IMR-90 (cell line): ENCODE results near the gene DPYSL3. TPM values are rescaled to one million over a fixed set of nuclear protein-coding genes. Genes with fewer than 3 reads are reported as not detected.

Experiments used
- ATAC-seq: fragments of 200-7000 bp; cut with Tn5 transposase; 2 replicates; pipeline ENCODE4 v1.9.1; 2020; ENCODE audit warnings: low read depth, mild to moderate bottlenecking, moderate library complexity
- BruUV-seq: library from RNA; stranded (reverse); fragments of 400-500 nt; replicated peaks from 2 replicates; lab custom pipeline; 2021; lab: Mats Ljungman, UMichigan
- CTCF ChIA-PET: fragments of 300-600 bp; formaldehyde crosslinking; extraction: SDS; loops from one replicate; lab custom pipeline; 2021; ENCODE audit warnings: antibody characterized with exemption; lab: Yijun Ruan, JAX
- POLR2A ChIA-PET: fragments of 300-600 bp; sonication (Branson Sonifier 250); formaldehyde crosslinking; loops from one replicate; lab custom pipeline; 2022; ENCODE audit warnings: antibody characterized with exemption; ENCODE audit not compliant: unreplicated experiment; lab: Charles Lee
- DNase-seq: peaks from one replicate; pipeline ENCODE4 v3.0.0; 2013
- H2AFZ ChIP-seq: replicated peaks from 2 replicates; pipeline ENCODE3; 2013; ENCODE audit warnings: low read length, mild to moderate bottlenecking; ENCODE audit not compliant: poor library complexity
- H2AK5ac ChIP-seq: 2 replicates; pipeline ENCODE4 v1.6.1; 2013; ENCODE audit warnings: low read depth, low read length, inconsistent platforms
- H2AK9ac ChIP-seq: replicated peaks from 2 replicates; pipeline ENCODE3; 2013; ENCODE audit warnings: mild to moderate bottlenecking, low read depth, low read length, moderate library complexity; ENCODE audit not compliant: poor library complexity
- H2BK120ac ChIP-seq: 2 replicates; pipeline ENCODE4 v1.6.1; 2013; ENCODE audit warnings: low read depth, low read length, inconsistent platforms
- H2BK15ac ChIP-seq: 3 replicates; pipeline ENCODE4 v1.6.1; 2013; ENCODE audit warnings: low read depth, low read length, inconsistent platforms
- H2BK20ac ChIP-seq: 2 replicates; pipeline ENCODE4 v1.6.1; 2013; ENCODE audit warnings: low read depth, mild to moderate bottlenecking, inconsistent platforms, low read length, moderate library complexity
- H2BK5ac ChIP-seq: 2 replicates; pipeline ENCODE4 v1.6.1; 2013; ENCODE audit warnings: mild to moderate bottlenecking, low read depth, low read length, inconsistent platforms; ENCODE audit not compliant: poor library complexity, severe bottlenecking
- H3K14ac ChIP-seq: replicated peaks from 2 replicates; pipeline ENCODE4 v1.6.1; 2013; ENCODE audit warnings: low read depth, low read length, inconsistent platforms
- H3K18ac ChIP-seq: 2 replicates; pipeline ENCODE4 v1.6.1; 2013; ENCODE audit warnings: low read depth, low read length, control low read depth
- H3K23ac ChIP-seq: 2 replicates; pipeline ENCODE4 v1.6.1; 2013; ENCODE audit warnings: low read depth, low read length, inconsistent platforms
- H3K27ac ChIP-seq: 2 replicates; pipeline ENCODE4 v1.5.1; 2013; ENCODE audit warnings: mild to moderate bottlenecking, control low read depth, low read length; ENCODE audit not compliant: insufficient read depth
- H3K27me3 ChIP-seq: 2 replicates; pipeline ENCODE4 v1.6.1; 2013; ENCODE audit warnings: low read length; ENCODE audit not compliant: control insufficient read depth, insufficient read depth
- H3K36me3 ChIP-seq: 2 replicates; pipeline ENCODE4 v1.6.1; 2013; ENCODE audit warnings: low read length, mixed read lengths; ENCODE audit not compliant: control insufficient read depth, insufficient read depth
- H3K4ac ChIP-seq: 2 replicates; pipeline ENCODE4 v1.6.1; 2013; ENCODE audit warnings: low read depth, low read length, inconsistent platforms
- H3K4me1 ChIP-seq: 2 replicates; pipeline ENCODE4 v1.6.1; 2013; ENCODE audit warnings: low read length, mixed read lengths; ENCODE audit not compliant: control insufficient read depth, insufficient read depth
- H3K4me2 ChIP-seq: 2 replicates; pipeline ENCODE4 v1.6.1; 2013; ENCODE audit warnings: low read depth, mild to moderate bottlenecking, control low read depth, low read length, moderate library complexity
- H3K4me3 ChIP-seq: 2 replicates; pipeline ENCODE4 v1.5.1; 2013; ENCODE audit warnings: low read depth, mild to moderate bottlenecking, control low read depth, low read length, moderate library complexity; ENCODE audit not compliant: insufficient read depth
- H3K56ac ChIP-seq: 2 replicates; pipeline ENCODE4 v1.6.1; 2013; ENCODE audit warnings: low read length, inconsistent platforms; ENCODE audit not compliant: insufficient read depth; ENCODE audit errors: extremely low read depth
- H3K79me1 ChIP-seq, 2 experiments: 2 replicates each; pipeline ENCODE4 v1.6.1; 2013; ENCODE audit warnings: low read length in 2 of 2, inconsistent platforms in 1 of 2, low read depth in 1 of 2
- H3K9ac ChIP-seq: 2 replicates; pipeline ENCODE4 v1.6.1; 2013; ENCODE audit warnings: low read depth, low read length, control low read depth
- H3K9me1 ChIP-seq: 2 replicates; pipeline ENCODE4 v1.6.1; 2013; ENCODE audit warnings: low read length, inconsistent platforms; ENCODE audit not compliant: insufficient read depth
- H3K9me3 ChIP-seq: 2 replicates; pipeline ENCODE4 v1.6.1; 2013; ENCODE audit warnings: low read length; ENCODE audit not compliant: control insufficient read depth, insufficient read depth
- H4K20me1 ChIP-seq: 2 replicates; pipeline ENCODE4 v1.6.1; 2013; ENCODE audit warnings: low read length, inconsistent platforms; ENCODE audit not compliant: insufficient read depth
- H4K5ac ChIP-seq: 2 replicates; pipeline ENCODE4 v1.6.1; 2013; ENCODE audit warnings: mild to moderate bottlenecking, low read depth, low read length, control low read depth
- H4K8ac ChIP-seq, 2 experiments: 2 replicates each; pipeline ENCODE4 v1.6.1; 2013; ENCODE audit warnings: low read depth in 2 of 2, low read length in 2 of 2, control low read depth in 1 of 2, inconsistent platforms in 1 of 2
- H4K91ac ChIP-seq: 2 replicates; pipeline ENCODE4 v1.6.1; 2013; ENCODE audit warnings: low read depth, low read length, inconsistent platforms; ENCODE audit not compliant: insufficient read depth
- CEBPB ChIP-seq: IDR thresholded peaks from 2 replicates; pipeline ENCODE4 v1.6.1; 2012; ENCODE audit warnings: low read depth, low read length, improper control_type of control experiment
- CHD1 ChIP-seq: IDR thresholded peaks from 2 replicates; pipeline ENCODE4 v1.6.1; 2012; ENCODE audit warnings: low read depth, low read length, improper control_type of control experiment
- CTCF ChIP-seq: conservative IDR thresholded peaks from 2 replicates; pipeline ENCODE4 v1.5.1; 2012; ENCODE audit warnings: mild to moderate bottlenecking, low read depth, low read length, improper control_type of control experiment
- FOS ChIP-seq: fragments of 150-350 bp; IDR thresholded peaks from 2 replicates; pipeline ENCODE4 v1.6.1; 2016; ENCODE audit warnings: low read depth, low read length
- MAFK ChIP-seq: IDR thresholded peaks from 2 replicates; pipeline ENCODE4 v1.6.1; 2012; ENCODE audit warnings: low read depth, low read length, improper control_type of control experiment
- MAZ ChIP-seq: IDR thresholded peaks from 2 replicates; pipeline ENCODE4 v1.6.1; 2012; ENCODE audit warnings: low read depth, mild to moderate bottlenecking, low read length, improper control_type of control experiment, moderate library complexity, borderline replicate concordance
- MXI1 ChIP-seq: IDR thresholded peaks from 2 replicates; pipeline ENCODE4 v1.6.1; 2012; ENCODE audit warnings: low read depth, mild to moderate bottlenecking, low read length, moderate library complexity, borderline replicate concordance
- RAD21 ChIP-seq: IDR thresholded peaks from 2 replicates; pipeline ENCODE4 v1.6.1; 2012; ENCODE audit warnings: low read length, improper control_type of control experiment
- SMC3 ChIP-seq: fragments of 150-350 bp; IDR thresholded peaks from 2 replicates; pipeline ENCODE4 v1.6.1; 2016; ENCODE audit warnings: low read depth, mild to moderate bottlenecking, antibody characterized with exemption, low read length, moderate library complexity
- USF2 ChIP-seq: fragments of 150-350 bp; IDR thresholded peaks from 2 replicates; pipeline ENCODE4 v1.6.1; 2017; ENCODE audit warnings: mild to moderate bottlenecking, antibody characterized with exemption, low read length, low read depth
- WGBS, 2 experiments: methylation state at CpG; one replicate each; pipeline versions ENCODE4 v1.1.5 to v1.1.7; 2013; ENCODE audit warnings: missing lambda C conversion rate in 2 of 2; ENCODE audit not compliant: insufficient read length in 1 of 2; ENCODE audit errors: extremely low coverage in 2 of 2; 5-methylcytosine and 5-hydroxymethylcytosine counted together
- dilution Hi-C: fragments of 300-500 bp; cut with HindIII; formaldehyde crosslinking; loops from one replicate; pipeline ENCODE4 v1.14.3; 2018; ENCODE audit warnings: low sequenced_read_pairs; ENCODE audit not compliant: unreplicated experiment
- in situ Hi-C: fragments of 300-500 bp; cut with MboI; formaldehyde crosslinking; loops from 3 replicates; pipeline ENCODE4 v1.14.3; 2019; ENCODE audit warnings: low sequenced_read_pairs, inconsistent platforms, mixed read lengths
- intact Hi-C: fragments of 100-400 bp; cut with micrococcal nuclease; formaldehyde crosslinking; loops from 2 replicates; pipeline ENCODE4 v1.10.0; 2022
- polyA plus RNA-seq, 3 experiments: library from polyadenylated mRNA; depleted of rRNA; stranded (reverse); fragments of >200 nt; gene quantifications; 2 replicates each; pipeline ENCODE4 v1.2.3, GENCODE V29; 2012; ENCODE audit warnings: low replicate concordance in 1 of 3
- total RNA-seq: library from RNA; depleted of rRNA; stranded (reverse); fragments of >200 nt; gene quantifications from 2 replicates; pipeline ENCODE4 v1.2.3, GENCODE V29; 2012
- TF ChIP-seq, protein P1 (sequence below): fragments of 150-350 bp; IDR thresholded peaks from 2 replicates; pipeline ENCODE4 v1.6.1; 2016; ENCODE audit warnings: low read depth, mild to moderate bottlenecking, low read length, moderate library complexity, borderline replicate concordance

The DPYSL3 gene
- total and polyA plus RNA-seq, 2 of the 4 experiments (the other 2 are of a cell fraction), result 50.2 to 60.9 TPM

DNA sequence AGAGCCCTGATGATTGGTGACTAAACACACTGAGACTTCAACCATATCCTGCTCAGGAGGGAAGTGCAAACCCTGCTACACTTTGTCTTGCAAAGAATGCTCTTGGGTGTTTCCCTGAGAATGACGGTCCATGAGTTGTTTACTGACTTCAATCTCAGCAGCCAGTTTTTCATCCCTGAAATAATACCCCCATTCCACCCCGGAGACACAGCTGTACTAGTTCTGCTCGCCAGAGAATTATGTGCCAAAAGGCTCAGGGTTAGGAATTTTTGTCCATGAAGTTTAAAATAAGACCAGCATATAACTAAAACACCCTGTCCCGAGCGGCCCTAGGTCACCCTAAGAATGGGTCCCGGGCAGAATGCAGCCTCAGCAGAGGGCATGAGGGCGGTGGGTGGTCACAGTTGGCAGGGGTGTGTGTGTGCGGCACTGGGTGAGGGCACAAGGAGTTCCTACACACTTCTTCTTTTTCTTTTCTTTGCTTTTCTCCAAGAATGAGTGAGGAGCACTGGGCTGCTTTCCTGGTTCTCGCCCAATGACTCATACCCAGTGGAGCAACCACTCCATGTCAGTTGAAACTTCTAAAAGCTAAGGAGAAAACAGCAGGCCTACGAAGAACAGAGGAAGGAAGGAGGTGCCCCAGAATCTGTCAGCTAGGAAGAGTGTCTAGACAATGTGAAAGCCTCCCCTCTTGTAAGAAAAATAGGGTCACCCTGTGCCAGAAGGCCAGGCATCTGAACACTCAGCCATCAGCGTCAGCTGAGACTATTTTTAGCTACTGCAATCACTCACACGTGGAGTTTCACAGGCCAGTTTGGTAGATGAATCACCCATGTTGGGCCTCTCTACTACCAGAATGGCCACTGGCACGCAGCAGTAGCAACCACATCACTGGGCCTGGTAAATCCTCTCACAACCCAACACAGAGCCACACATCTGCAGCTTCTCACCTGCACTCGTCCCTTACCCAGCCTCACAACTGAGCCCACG lies 105.9 kb downstream of the DPYSL3 start:
- H2BK15ac ChIP-seq, result peak overlapping the region; percentile 87; the same call in 2 of the 3 replicates
- H3K4ac ChIP-seq, result peak overlapping the region; percentile 89
- DNase-seq (peak; percentile 99), ATAC-seq (peak; percentile 81)
- peaks cover 29% of the 10 kb centered on the region for H3K9me1 ChIP-seq
- H3K27ac ChIP-seq, result peak overlapping the region; percentile 93
- H3K9me3 ChIP-seq, result no peaks in the 10 kb centered on the region
- no TSS peak for BruUV-seq
- peak overlapping the region; percentile 90 for H2AFZ ChIP-seq
- H3K4me2 ChIP-seq, result peak overlapping the region; percentile 79
- H4K5ac ChIP-seq, result peak overlapping the region; percentile 79
- no peaks in the 10 kb centered on the region for H3K27me3 ChIP-seq
- H3K4me1 ChIP-seq, result peaks cover 15% of the 10 kb centered on the region
- H3K18ac ChIP-seq, result peak overlapping the region; percentile 79
- H2BK5ac ChIP-seq, result peak overlapping the region; percentile 97
- intact Hi-C loops (loop anchor here (5.0 kb wide), 2 partner anchors 48 to 153 kb away; no protein-coding TSS in a partner anchor), in situ Hi-C loops (no loop called here), dilution Hi-C loops (no loop called here)
- peak overlapping the region; percentile 87 for H2AK9ac ChIP-seq
- ChIA-PET CTCF (interaction anchor here (0.6 to 1.8 kb wide), 7 partner anchors 12 to 948 kb away, joined by 3 to 7 read pairs (median 3); no protein-coding TSS in a partner anchor), POLR2A (interaction anchor here (0.6 to 0.7 kb wide), 2 partner anchors 12 to 16 kb away, joined by 3 to 4 read pairs; no protein-coding TSS in a partner anchor)
- H4K20me1 ChIP-seq, result 0 out of 2 replicates have a peak, but pooled peaks cover 5% of the 10 kb centered on the region
- WGBS, 2 experiments, result 7% methylated on average over 3 of the region's 15 CpGs; no CpG with 5 or more reads in 1 of the 2 experiments
- peaks cover 5% of the 10 kb centered on the region; the same call in 1 of the 2 replicates for H3K36me3 ChIP-seq
- peak overlapping the region; percentile 97 for H2BK120ac ChIP-seq
- peak overlapping the region; percentile 86 for H3K14ac ChIP-seq
- peak overlapping the region; percentile 5; the same call in 1 of the 2 replicates for H3K4me3 ChIP-seq
- H2AK5ac ChIP-seq, result peak overlapping the region; percentile 86
- peak overlapping the region; percentile 90 for H2BK20ac ChIP-seq
- peaks cover 0 to 22% of the 10 kb centered on the region in 2 experiments; a peak in 2 of 4 replicates for H3K79me1 ChIP-seq
- peak overlapping the region; percentile 87; the same call in 1 of the 2 replicates for H3K56ac ChIP-seq
- peak overlapping the region; percentile 93 for H4K91ac ChIP-seq
- peak overlapping the region; percentile 95 for H3K23ac ChIP-seq
- H3K9ac ChIP-seq, result peak overlapping the region; percentile 56
- peak overlapping the region; percentile 7 to 85; a peak in 2 of 4 replicates for H4K8ac ChIP-seq
- TF ChIP-seq SMC3, result no peak
- TF ChIP-seq MAZ, result peak; percentile 8; the same call in 1 of the 2 replicates
- no peak; the same call in 1 of the 2 replicates for TF ChIP-seq CHD1
- peak; percentile 67 for TF ChIP-seq CEBPB
- TF ChIP-seq MXI1, result 0 out of 2 replicates have a peak, but pooled peaks have one; percentile 57
- TF ChIP-seq USF2, result peak; percentile 53; the same call in 1 of the 2 replicates
- no peak for TF ChIP-seq CTCF
- TF ChIP-seq, protein P1, sequence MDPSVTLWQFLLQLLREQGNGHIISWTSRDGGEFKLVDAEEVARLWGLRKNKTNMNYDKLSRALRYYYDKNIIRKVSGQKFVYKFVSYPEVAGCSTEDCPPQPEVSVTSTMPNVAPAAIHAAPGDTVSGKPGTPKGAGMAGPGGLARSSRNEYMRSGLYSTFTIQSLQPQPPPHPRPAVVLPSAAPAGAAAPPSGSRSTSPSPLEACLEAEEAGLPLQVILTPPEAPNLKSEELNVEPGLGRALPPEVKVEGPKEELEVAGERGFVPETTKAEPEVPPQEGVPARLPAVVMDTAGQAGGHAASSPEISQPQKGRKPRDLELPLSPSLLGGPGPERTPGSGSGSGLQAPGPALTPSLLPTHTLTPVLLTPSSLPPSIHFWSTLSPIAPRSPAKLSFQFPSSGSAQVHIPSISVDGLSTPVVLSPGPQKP, result no peak
- no peak for TF ChIP-seq MAFK
- TF ChIP-seq RAD21, result no peak; the same call in 1 of the 2 replicates
- peak; percentile 89 for TF ChIP-seq FOS
